GM12875 (cell line): Measurements from ENCODE around the gene OR8H2.
"Not testable (repeated sequence)": the region's sequence is repeated elsewhere in the genome, so short reads cannot be mapped to it uniquely, and the experiment has no call there.

Experiments
- H3K4me3 ChIP-seq: one replicate; pipeline ENCODE4 v1.5.1; 2011; ENCODE audit warnings: low read depth, low read length, control low read depth
- CTCF ChIP-seq: IDR thresholded peaks from 2 replicates; pipeline ENCODE4 v1.5.1; 2011; ENCODE audit warnings: low read depth, mild to moderate bottlenecking, control low read depth, inconsistent platforms, low read length, moderate library complexity, borderline replicate concordance; ENCODE audit not compliant: insufficient read depth

OR8H2 gene

GRCh38 chr11:56140151-56140661 is 36.7 kb downstream of the OR8H2 start, which contains the start of gene OR8J3:
TSS of gene OR8J3 (minus strand) at chr11:56140201. CDS start at chr11:56137718, 2,483 bp downstream.
- no peak for TF ChIP-seq CTCF
- H3K4me3 ChIP-seq, result no peak within 1 kb of the TSS

DNA sequence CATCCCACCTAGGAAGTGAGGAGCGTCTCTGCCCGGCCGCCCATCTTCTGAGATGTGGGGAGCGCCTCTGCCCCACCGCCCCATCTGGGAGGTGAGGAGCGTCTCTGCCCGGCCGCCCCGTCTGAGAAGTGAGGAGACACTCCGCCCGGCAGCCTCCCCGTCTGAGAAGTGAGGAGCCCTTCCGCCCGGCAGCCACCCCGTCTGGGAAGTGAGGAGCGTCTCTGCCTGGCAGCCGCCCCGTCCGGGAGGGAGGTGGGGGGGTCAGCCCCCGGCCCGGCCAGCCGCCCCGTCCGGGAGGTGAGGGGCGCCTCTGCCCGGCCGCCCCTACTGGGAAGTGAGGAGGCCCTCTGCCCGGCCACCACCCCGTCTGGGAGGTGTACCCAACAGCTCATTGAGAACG is 40.2 kb downstream of the OR8H2 start:
- H3K4me3 ChIP-seq, result not testable (repeated sequence)

GRCh38 chr11:56151376-56151775 is 47.9 kb downstream of the OR8H2 start:
- no peak for TF ChIP-seq CTCF
- H3K4me3 ChIP-seq, result no peak overlapping the region

- H3K4me3 ChIP-seq, result no peak overlapping the region
- no peak for TF ChIP-seq CTCF
These were observed 48.8 kb downstream of the OR8H2 start for GRCh38 chr11:56152333-56152732.
